Dermis microvascular lymphatic vessel endothelial cell (primary cell): ENCODE measurements around the gene ATF7IP2. TPM values are rescaled to one million over a fixed set of nuclear protein-coding genes. Genes with fewer than 3 reads are reported as not detected.

ENCODE experiments used
- total RNA-seq: library from RNA; depleted of rRNA; stranded (reverse); fragments of >200 nt; gene quantifications from 2 replicates; pipeline ENCODE4 v1.2.1, GENCODE V29; 2014

ATF7IP2 gene
- total RNA-seq, 1 donor from 2014 or later: 2.2 TPM

Other genes starting within 250 kb of the ATF7IP2 start
- gene GRIN2A, start 203.6 kb upstream of the ATF7IP2 start, total RNA-seq: not detected in 2 replicates
- 21.7 and 38.9 TPM in 2 replicates for gene EMP2, start 194.5 kb downstream of the ATF7IP2 start, total RNA-seq